Activated naive CD4-positive, alpha-beta T cell treated with anti-CD3 and anti-CD28 coated beads for 36 hours (primary cell): ENCODE measurements around the gene TRIP13. TPM values are rescaled to one million over a fixed set of nuclear protein-coding genes. Genes with fewer than 3 reads are reported as not detected.

Experiments used
- CTCF ChIA-PET: fragments of 350-600 bp; sonication (Branson Sonifier 250); formaldehyde crosslinking; loops from one replicate; lab custom pipeline; 2021; ENCODE audit warnings: antibody characterized with exemption; lab: Charles Lee
- DNase-seq: peaks from one replicate; pipeline ENCODE4 v3.0.0-alpha.2; 2020
- H3K27ac Mint-ChIP-seq: one replicate; pipeline ENCODE4 v1.8.0; 2021; ENCODE audit warnings: mild to moderate bottlenecking, mixed read lengths
- H3K27me3 Mint-ChIP-seq: one replicate; pipeline ENCODE4 v1.8.0; 2021; ENCODE audit warnings: low read depth, mixed read lengths
- H3K36me3 Mint-ChIP-seq: one replicate; pipeline ENCODE4 v1.8.0; 2021; ENCODE audit warnings: low read depth, mixed read lengths
- H3K4me1 Mint-ChIP-seq: one replicate; pipeline ENCODE4 v1.8.0; 2021; ENCODE audit warnings: low read depth, mixed read lengths
- H3K4me3 Mint-ChIP-seq: one replicate; pipeline ENCODE4 v1.8.0; 2021; ENCODE audit warnings: mild to moderate bottlenecking, moderate library complexity, mixed read lengths
- H3K9me3 Mint-ChIP-seq: one replicate; pipeline ENCODE4 v1.8.0; 2021; ENCODE audit warnings: mixed read lengths
- intact Hi-C: fragments of 100-400 bp; cut with micrococcal nuclease; formaldehyde crosslinking; loops from one replicate; pipeline ENCODE4 v1.15.1; 2023
- total RNA-seq, 2 experiments: library from RNA; stranded (reverse); gene quantifications; one replicate each; pipeline ENCODE4 v1.2.3, GENCODE V29; 2021

Gene TRIP13
- total RNA-seq, 2 experiments from 2014 or later: 24.0 to 29.9 TPM

GRCh38 chr5:962386-962785 lies 69.7 kb downstream of the TRIP13 start:
- Mint-ChIP-seq H3K4me3 (no peak overlapping the region), H3K9me3 (no peaks in the 10 kb centered on the region), H3K27me3 (peaks cover 24% of the 10 kb centered on the region), H3K27ac (no peak overlapping the region), H3K36me3 (no peaks in the 10 kb centered on the region), H3K4me1 (peaks cover 25% of the 10 kb centered on the region)
- CTCF ChIA-PET: no interaction called here
- DNase-seq: no peak
- intact Hi-C loops: loop anchor here (2.0 kb wide), 1 partner anchor 42 kb away; no protein-coding TSS in a partner anchor

- CTCF ChIA-PET: no interaction called here
- no peak overlapping the region for H3K27ac Mint-ChIP-seq
- H3K27me3 Mint-ChIP-seq: peaks cover 28% of the 10 kb centered on the region
- no peak for DNase-seq
- H3K4me1 Mint-ChIP-seq: peaks cover 21% of the 10 kb centered on the region
- H3K36me3 Mint-ChIP-seq: no peaks in the 10 kb centered on the region
- H3K9me3 Mint-ChIP-seq: no peaks in the 10 kb centered on the region
- intact Hi-C loops: loop anchor here (2.0 kb wide), 1 partner anchor 42 kb away; no protein-coding TSS in a partner anchor
- H3K4me3 Mint-ChIP-seq: no peak overlapping the region
Measured at GRCh38 chr5:962801-963200, 70.1 kb downstream of the TRIP13 start.

DNA sequence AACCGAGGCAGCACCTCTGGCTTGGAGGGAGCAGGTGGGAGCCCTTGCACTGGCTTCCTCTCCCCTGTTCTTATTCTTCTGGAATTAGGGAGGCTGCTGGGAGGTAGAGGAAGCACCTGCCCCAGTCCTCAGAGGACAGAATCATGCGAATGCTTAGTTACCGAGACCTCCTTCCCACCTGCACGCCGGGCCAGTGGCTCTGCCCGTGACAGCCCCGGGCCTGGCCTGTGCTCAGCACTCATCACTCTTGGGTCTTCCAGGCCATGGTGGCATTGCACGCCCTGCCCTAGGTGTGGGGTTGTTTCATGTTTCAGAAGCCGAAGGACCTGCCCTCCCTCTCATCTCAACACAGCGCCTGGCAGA lies 70.6 kb downstream of the TRIP13 start:
- H3K36me3 Mint-ChIP-seq: no peaks in the 10 kb centered on the region
- H3K27me3 Mint-ChIP-seq: peaks cover 32% of the 10 kb centered on the region
- peak overlapping the region; percentile 42 for H3K4me3 Mint-ChIP-seq
- DNase-seq: no peak
- CTCF ChIA-PET: no interaction called here
- H3K9me3 Mint-ChIP-seq: no peaks in the 10 kb centered on the region
- peak overlapping the region; percentile 69 for H3K27ac Mint-ChIP-seq
- peaks cover 18% of the 10 kb centered on the region for H3K4me1 Mint-ChIP-seq
- intact Hi-C loops: loop anchor here (2.0 kb wide), 1 partner anchor 42 kb away; no protein-coding TSS in a partner anchor

- Mint-ChIP-seq H3K27me3 (peaks cover 36% of the 10 kb centered on the region), H3K4me1 (peaks cover 20% of the 10 kb centered on the region), H3K4me3 (peak overlapping the region; percentile 42), H3K27ac (peak overlapping the region; percentile 69), H3K9me3 (no peaks in the 10 kb centered on the region), H3K36me3 (no peaks in the 10 kb centered on the region)
- CTCF ChIA-PET: interaction anchor here (1.2 kb wide), 1 partner anchor 210 kb away, joined by 3 read pairs; no protein-coding TSS in a partner anchor
- peak; percentile 84 for DNase-seq
- intact Hi-C loops: loop anchor here (2.0 kb wide), 2 partner anchors 29 to 41 kb away; no protein-coding TSS in a partner anchor
Measured at GRCh38 chr5:963673-964531, 71.2 kb downstream of the TRIP13 start.

- Mint-ChIP-seq H3K9me3 (no peaks in the 10 kb centered on the region), H3K27me3 (peaks cover 43% of the 10 kb centered on the region), H3K27ac (no peak overlapping the region), H3K4me3 (no peak overlapping the region), H3K4me1 (peaks cover 25% of the 10 kb centered on the region), H3K36me3 (no peaks in the 10 kb centered on the region)
- intact Hi-C loops: loop anchor here (2.0 kb wide), 1 partner anchor 30 kb away; no protein-coding TSS in a partner anchor
- CTCF ChIA-PET: interaction anchor here (1.2 kb wide), 1 partner anchor 209 kb away, joined by 3 read pairs; no protein-coding TSS in a partner anchor
- DNase-seq: no peak
Measured at GRCh38 chr5:964821-965220, 72.1 kb downstream of the TRIP13 start.

DNA sequence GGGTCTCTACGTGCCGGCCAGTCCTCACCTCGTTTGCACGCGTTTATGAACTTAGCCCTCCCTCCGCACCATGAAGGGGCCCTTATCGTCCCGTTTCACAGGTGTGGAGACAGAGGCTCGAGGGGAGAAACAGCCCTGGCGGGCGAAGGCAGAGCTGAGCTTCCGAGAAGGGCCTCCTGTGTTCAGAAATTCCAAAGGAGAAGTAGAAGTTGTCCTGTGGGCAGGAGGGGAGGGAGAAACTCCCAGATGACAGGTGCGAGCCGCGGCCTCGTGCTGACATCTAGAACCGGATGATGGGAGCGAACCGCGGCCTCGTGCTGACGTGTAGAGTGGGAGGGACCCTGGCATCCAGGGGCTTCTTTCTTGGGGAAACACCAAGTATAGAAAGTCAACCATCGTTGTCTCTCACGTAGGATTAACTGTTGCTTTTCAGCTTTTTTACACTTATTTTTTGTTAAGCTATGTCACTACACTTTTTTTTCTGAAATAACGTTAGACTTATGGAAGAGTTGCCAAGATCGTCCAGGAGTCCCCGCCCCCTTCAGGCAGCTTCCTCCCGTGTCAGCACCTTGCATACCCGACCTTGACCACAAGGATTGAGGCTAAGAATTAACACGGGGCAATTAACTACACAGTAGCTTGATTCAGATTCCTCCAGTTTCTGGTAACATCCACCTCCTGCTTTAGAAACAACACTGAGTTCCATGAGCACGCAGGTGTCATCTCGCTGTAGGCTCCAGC lies 73.1 kb downstream of the TRIP13 start:
- H3K4me1 Mint-ChIP-seq: peaks cover 23% of the 10 kb centered on the region
- H3K36me3 Mint-ChIP-seq: no peaks in the 10 kb centered on the region
- intact Hi-C loops: loop anchor here (2.0 kb wide), 1 partner anchor 31 kb away; no protein-coding TSS in a partner anchor
- H3K9me3 Mint-ChIP-seq: no peaks in the 10 kb centered on the region
- H3K4me3 Mint-ChIP-seq: no peak overlapping the region
- no peak for DNase-seq
- peaks cover 42% of the 10 kb centered on the region for H3K27me3 Mint-ChIP-seq
- H3K27ac Mint-ChIP-seq: no peak overlapping the region
- CTCF ChIA-PET: interaction anchor here (1.2 kb wide), 1 partner anchor 208 kb away, joined by 3 read pairs; no protein-coding TSS in a partner anchor

GRCh38 chr5:966345-966710 lies 73.6 kb downstream of the TRIP13 start:
- CTCF ChIA-PET: no interaction called here
- DNase-seq: no peak
- Mint-ChIP-seq H3K27ac (no peak overlapping the region), H3K9me3 (no peaks in the 10 kb centered on the region), H3K27me3 (peaks cover 42% of the 10 kb centered on the region), H3K4me3 (no peak overlapping the region), H3K36me3 (no peaks in the 10 kb centered on the region), H3K4me1 (peaks cover 23% of the 10 kb centered on the region)
- intact Hi-C loops: no loop called here

- Mint-ChIP-seq H3K27me3 (peaks cover 42% of the 10 kb centered on the region), H3K9me3 (no peaks in the 10 kb centered on the region), H3K4me1 (peaks cover 23% of the 10 kb centered on the region), H3K27ac (no peak overlapping the region), H3K36me3 (no peaks in the 10 kb centered on the region), H3K4me3 (no peak overlapping the region)
- CTCF ChIA-PET: no interaction called here
- DNase-seq: no peak
- intact Hi-C loops: no loop called here
Measured at GRCh38 chr5:966941-967340, 74.3 kb downstream of the TRIP13 start.

Other genes with a start within 250 kb of the TRIP13 start
- under 1 TPM; 0.02 to 0.10 TPM for gene TPPP, start 199.5 kb upstream of the TRIP13 start, total RNA-seq
- not detected for gene ZDHHC11B, start 108.2 kb upstream of the TRIP13 start, total RNA-seq
- 1 to 10 TPM; 3.6 TPM for gene ZDHHC11, start 41.9 kb upstream of the TRIP13 start, total RNA-seq
- gene BRD9, start 83 bp upstream of the TRIP13 start, total RNA-seq: 10 to 100 TPM; 42.4 to 45.4 TPM
- 1 to 10 TPM; 1.4 to 2.5 TPM for gene NKD2, start 115.9 kb downstream of the TRIP13 start, total RNA-seq
- 10 to 100 TPM; 12.6 to 13.6 TPM for gene SLC12A7, start 219.2 kb downstream of the TRIP13 start, total RNA-seq